ENCODE data around the gene SWSAP1. TPM values are rescaled to one million over a fixed set of nuclear protein-coding genes. Genes with fewer than 3 reads are reported as not detected.
A peak's percentile ranks its signal among the peaks of the same experiment; 100 is the strongest.
"Not testable (repeated sequence)": the region's sequence is repeated elsewhere in the genome, so short reads cannot be mapped to it uniquely, and the experiment has no call there.

The SWSAP1 gene
- total and polyA plus RNA-seq, 12 donors: 2.1 to 8.4 (median 4.4) TPM

DNA sequence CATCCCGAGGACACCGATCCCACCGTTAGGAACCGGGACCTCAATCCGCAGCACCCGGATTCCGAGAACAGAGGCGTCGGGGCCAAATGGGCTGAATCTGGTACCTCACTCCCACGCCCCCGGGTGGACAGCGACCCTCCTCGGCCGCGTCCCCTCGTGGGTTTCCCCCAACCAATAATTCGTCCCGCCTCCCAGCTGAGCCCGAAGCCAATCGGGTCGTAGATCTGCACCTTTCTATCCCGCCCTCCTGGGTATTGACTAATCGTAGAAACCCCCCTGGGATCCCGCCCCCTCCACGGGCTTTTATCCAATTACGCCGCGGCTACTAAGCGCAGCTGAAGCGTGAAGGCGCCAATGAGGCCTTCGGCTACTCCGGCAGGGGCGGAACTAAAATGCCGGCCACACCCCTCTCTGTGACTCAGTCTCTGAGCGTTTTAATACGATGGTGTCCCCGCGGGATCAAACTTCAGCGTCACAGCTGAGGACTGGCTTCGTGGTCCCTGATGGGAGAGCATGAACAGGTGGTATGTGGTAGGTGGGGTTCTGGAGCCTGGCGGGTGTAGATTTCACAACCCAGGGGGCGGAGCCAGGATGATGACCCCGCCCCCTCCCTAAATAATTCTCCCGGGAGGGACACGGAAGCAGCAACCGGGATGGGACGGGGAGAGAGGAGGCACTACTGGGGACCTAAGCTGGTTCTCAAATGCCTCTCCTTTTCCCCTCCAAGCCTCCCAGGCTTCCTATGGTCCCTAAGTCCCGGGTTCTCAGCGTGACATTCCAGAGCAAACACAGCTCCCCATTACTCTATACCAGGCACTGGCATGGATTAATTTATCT is 28.1 kb upstream of the SWSAP1 start, which contains the start of the genes CCDC159 and TMEM205:
TSS of gene CCDC159 (plus strand) at position 416 of the 837 bp plus-strand sequence. CDS start at position 504, 88 bp downstream.
TSS of gene TMEM205 (minus strand) at position 165 of the 837 bp plus-strand sequence. CDS start 649 bp downstream, outside the sequence.
- peak; percentile 99 to 100 (median 99) for DNase-seq
- intact Hi-C loops (cut with DNase I): no loop called here
- peaks cover 24 to 32% of the 10 kb centered on the region in 2 donors for H3K4me1 ChIP-seq (replicated peaks in 1 of 2)
- H3K27ac ChIP-seq: peak within 1 kb of the TSS; percentile 65 to 87 (median 75)
- TF ChIP-seq POLR2A (IDR thresholded peaks at IDR 0.05): peak in 1 of 2 donors; percentile 48
- TF ChIP-seq, protein P1, sequence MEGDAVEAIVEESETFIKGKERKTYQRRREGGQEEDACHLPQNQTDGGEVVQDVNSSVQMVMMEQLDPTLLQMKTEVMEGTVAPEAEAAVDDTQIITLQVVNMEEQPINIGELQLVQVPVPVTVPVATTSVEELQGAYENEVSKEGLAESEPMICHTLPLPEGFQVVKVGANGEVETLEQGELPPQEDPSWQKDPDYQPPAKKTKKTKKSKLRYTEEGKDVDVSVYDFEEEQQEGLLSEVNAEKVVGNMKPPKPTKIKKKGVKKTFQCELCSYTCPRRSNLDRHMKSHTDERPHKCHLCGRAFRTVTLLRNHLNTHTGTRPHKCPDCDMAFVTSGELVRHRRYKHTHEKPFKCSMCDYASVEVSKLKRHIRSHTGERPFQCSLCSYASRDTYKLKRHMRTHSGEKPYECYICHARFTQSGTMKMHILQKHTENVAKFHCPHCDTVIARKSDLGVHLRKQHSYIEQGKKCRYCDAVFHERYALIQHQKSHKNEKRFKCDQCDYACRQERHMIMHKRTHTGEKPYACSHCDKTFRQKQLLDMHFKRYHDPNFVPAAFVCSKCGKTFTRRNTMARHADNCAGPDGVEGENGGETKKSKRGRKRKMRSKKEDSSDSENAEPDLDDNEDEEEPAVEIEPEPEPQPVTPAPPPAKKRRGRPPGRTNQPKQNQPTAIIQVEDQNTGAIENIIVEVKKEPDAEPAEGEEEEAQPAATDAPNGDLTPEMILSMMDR (IDR thresholded peaks at IDR 0.05): peak in 1 of 6 experiments; percentile 12
- no peaks in the 10 kb centered on the region for H3K36me3 ChIP-seq (replicated peaks in 1 of 2)
- H3K4me3 ChIP-seq: peak within 1 kb of the TSS; percentile 59 to 89 (median 80)
- no peaks in the 10 kb centered on the region for H3K27me3 ChIP-seq
- 0% methylated on average over 6 to 50 of the region's 50 CpGs for WGBS, 4 donors
- no peaks in the 10 kb centered on the region for H3K9me3 ChIP-seq (replicated peaks in 1 of 3)

DNA sequence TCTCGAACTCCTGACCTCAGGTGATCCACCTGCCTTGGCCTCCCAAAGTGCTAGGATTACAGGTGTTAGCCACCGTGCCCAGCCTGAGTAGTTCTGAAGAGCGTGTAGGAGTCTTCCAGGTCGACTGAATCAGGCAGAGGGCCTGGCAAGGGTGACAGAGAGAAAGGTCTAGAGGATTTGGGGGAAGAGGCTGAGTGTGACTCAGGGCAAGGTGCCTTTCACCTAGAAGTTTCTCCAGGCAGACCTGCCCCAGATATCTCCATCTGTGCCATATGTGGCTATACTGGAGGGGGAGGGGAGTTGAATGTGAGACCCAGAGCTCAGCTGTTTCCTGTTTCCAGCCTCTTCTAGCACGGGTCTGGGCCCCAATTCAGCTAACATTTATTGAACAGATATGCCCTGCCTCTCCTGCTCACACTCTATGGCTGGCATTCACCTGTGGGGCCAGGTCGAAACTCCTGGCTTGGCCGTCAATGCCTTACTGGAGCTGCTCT is 26.9 kb upstream of the SWSAP1 start:
- no peak for DNase-seq
- no peak for TF ChIP-seq POLR2A (IDR thresholded peaks at IDR 0.05)
- intact Hi-C loops (cut with DNase I): no loop called here
- H3K36me3 ChIP-seq (replicated peaks in 1 of 2): no peaks in the 10 kb centered on the region
- H3K4me1 ChIP-seq (replicated peaks in 1 of 2): peaks cover 24 to 32% of the 10 kb centered on the region in 2 donors
- WGBS, 4 donors: 73 to 86% (median 83%) methylated on average over 6 to 7 of the region's 7 CpGs
- no peaks in the 10 kb centered on the region for H3K27me3 ChIP-seq
- no peak overlapping the region for H3K27ac ChIP-seq
- no peak overlapping the region for H3K4me3 ChIP-seq
- no peaks in the 10 kb centered on the region for H3K9me3 ChIP-seq (replicated peaks in 1 of 3)

DNA sequence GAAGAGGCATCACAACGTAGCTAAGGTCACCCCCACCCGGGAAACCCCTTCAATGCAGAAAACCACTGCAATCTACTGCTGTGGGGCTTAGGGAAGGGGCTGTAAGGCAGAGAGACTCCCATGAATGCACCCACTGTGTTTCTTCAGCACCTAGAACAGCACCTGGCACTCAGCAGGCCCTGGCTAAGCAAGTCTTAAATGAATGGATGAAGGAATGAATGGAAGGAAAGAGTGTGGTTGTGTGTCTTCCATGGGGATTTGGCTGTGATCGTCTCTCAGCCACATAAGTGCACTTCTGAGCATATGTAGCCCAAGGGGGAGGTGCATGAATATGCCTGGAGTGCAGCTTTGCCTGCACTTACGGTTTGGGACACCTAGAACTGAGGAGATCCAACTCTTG is 25.3 kb upstream of the SWSAP1 start:
- no peaks in the 10 kb centered on the region for H3K27me3 ChIP-seq
- 95 to 96% (median 96%) methylated on average over 3 to 4 of the region's 4 CpGs for whole genome bisulfite sequencing, 4 donors
- DNase-seq: no peak
- intact Hi-C loops (cut with DNase I): no loop called here
- TF ChIP-seq, protein P1 (IDR thresholded peaks at IDR 0.05): no peak
- TF ChIP-seq POLR2A (IDR thresholded peaks at IDR 0.05): no peak
- no peaks in the 10 kb centered on the region for H3K36me3 ChIP-seq (replicated peaks in 1 of 2)
- no peak overlapping the region for H3K4me3 ChIP-seq
- H3K4me1 ChIP-seq (replicated peaks in 1 of 2): peaks cover 15 to 22% of the 10 kb centered on the region in 2 donors
- no peaks in the 10 kb centered on the region for H3K9me3 ChIP-seq (replicated peaks in 1 of 3)
- H3K27ac ChIP-seq: no peak overlapping the region

GRCh38 chr19:11354102-11354501 is 20.4 kb upstream of the SWSAP1 start:
- intact Hi-C loops (cut with DNase I); H3K4me3 ChIP-seq; H3K27ac ChIP-seq; H3K9me3 ChIP-seq (replicated peaks in 1 of 3); H3K4me1 ChIP-seq (replicated peaks in 1 of 2); DNase-seq; H3K36me3 ChIP-seq (replicated peaks in 1 of 2); H3K27me3 ChIP-seq: not testable (repeated sequence)
- WGBS, 4 donors: 94 to 96% (median 96%) methylated on average over 4 of the region's 4 CpGs
